Mucosa of rectum (tissue), 2 donors: ENCODE data around the gene GLCCI1.
"Not testable (repeated sequence)": the region's sequence is repeated elsewhere in the genome, so short reads cannot be mapped to it uniquely, and the experiment has no call there.

Experiments used
- H3K27ac ChIP-seq, 2 donors: one replicate each; pipeline ENCODE4 v1.7.0; 2013; ENCODE audit warnings: inconsistent platforms in 2 of 2, low read depth in 2 of 2, low read length in 2 of 2
- H3K27me3 ChIP-seq, 2 donors: one replicate each; pipeline ENCODE4 v1.7.0; 2013; ENCODE audit warnings: low read length in 2 of 2; ENCODE audit not compliant: control insufficient read depth in 2 of 2, insufficient read depth in 2 of 2
- H3K36me3 ChIP-seq, 2 donors: one replicate each; pipeline ENCODE4 v1.7.0; 2013; ENCODE audit warnings: low read length in 2 of 2; ENCODE audit not compliant: control insufficient read depth in 2 of 2, insufficient read depth in 2 of 2
- H3K4me1 ChIP-seq, 2 donors: one replicate each; pipeline ENCODE4 v1.7.0; 2013; ENCODE audit warnings: low read length in 2 of 2, mild to moderate bottlenecking in 1 of 2; ENCODE audit not compliant: control insufficient read depth in 2 of 2, insufficient read depth in 2 of 2
- H3K4me3 ChIP-seq, 2 donors: one replicate each; pipeline ENCODE4 v1.7.0; 2013; ENCODE audit warnings: low read length in 2 of 2
- H3K9ac ChIP-seq, 2 donors: one replicate each; pipeline ENCODE4 v1.7.0; 2013; ENCODE audit warnings: low read length in 2 of 2, low read depth in 1 of 2, mild to moderate bottlenecking in 1 of 2
- H3K9me3 ChIP-seq, 2 donors: one replicate each; pipeline ENCODE4 v1.7.0; 2013; ENCODE audit warnings: low read length in 2 of 2; ENCODE audit not compliant: control insufficient read depth in 2 of 2
- donor health status: healthy.
- donor health status: Normal muscosa, but diverticular disease.

GLCCI1 gene

GRCh38 chr7:8084836-8085235 lies 116.2 kb downstream of the GLCCI1 start:
- Histone ChIP-seq H3K9me3 (no peaks in the 10 kb centered on the region), H3K4me1 (no peaks in the 10 kb centered on the region)

DNA sequence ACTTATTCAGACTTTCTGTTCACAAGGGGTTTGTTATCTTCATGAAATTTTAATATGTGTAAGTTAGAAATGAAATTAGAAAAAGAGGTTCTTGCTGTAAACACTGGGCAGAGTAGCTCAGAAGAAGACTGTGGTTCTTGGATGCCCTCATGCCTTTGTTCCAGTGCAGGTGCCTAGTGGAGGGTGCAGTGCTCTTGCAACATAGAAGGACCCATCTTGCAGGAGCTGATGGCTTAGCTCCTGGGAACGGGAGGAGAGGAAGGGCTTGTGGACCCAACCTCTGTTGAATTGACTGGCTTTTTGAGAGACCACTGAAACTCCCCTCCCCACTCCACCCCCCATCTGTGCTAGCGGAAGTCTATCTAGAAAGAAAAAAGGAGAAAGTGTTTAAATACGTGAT lies 116.8 kb downstream of the GLCCI1 start:
- no peaks in the 10 kb centered on the region for H3K4me1 ChIP-seq
- no peaks in the 10 kb centered on the region for H3K9me3 ChIP-seq
- no peaks in the 10 kb centered on the region for H3K27me3 ChIP-seq
- H3K27ac ChIP-seq: no peak overlapping the region
- no peak overlapping the region for H3K9ac ChIP-seq
- H3K4me3 ChIP-seq: no peak overlapping the region
- peaks cover 5 to 7% of the 10 kb centered on the region in 2 donors for H3K36me3 ChIP-seq

More at GRCh38 chr7:8084836-8085235, 116.2 kb downstream of the GLCCI1 start:
- no peak overlapping the region for H3K4me3 ChIP-seq
- H3K27me3 ChIP-seq: no peaks in the 10 kb centered on the region
- H3K36me3 ChIP-seq: peaks cover 5 to 7% of the 10 kb centered on the region in 2 donors
- H3K27ac ChIP-seq: no peak overlapping the region
- no peak overlapping the region for H3K9ac ChIP-seq

GRCh38 chr7:8086239-8086638 lies 117.6 kb downstream of the GLCCI1 start:
- Histone ChIP-seq H3K4me3 (no peak overlapping the region), H3K27ac (no peak overlapping the region), H3K9me3 (no peaks in the 10 kb centered on the region), H3K36me3 (peaks cover 5 to 7% of the 10 kb centered on the region in 2 donors), H3K27me3 (no peaks in the 10 kb centered on the region), H3K9ac (no peak overlapping the region), H3K4me1 (no peaks in the 10 kb centered on the region)

- Histone ChIP-seq H3K4me3 (no peak overlapping the region), H3K36me3 (peaks cover 5 to 7% of the 10 kb centered on the region in 2 donors), H3K4me1 (no peaks in the 10 kb centered on the region), H3K9me3 (no peaks in the 10 kb centered on the region), H3K9ac (no peak overlapping the region), H3K27ac (no peak overlapping the region), H3K27me3 (no peaks in the 10 kb centered on the region)
These were observed 120.6 kb downstream of the GLCCI1 start for GRCh38 chr7:8089036-8089780.

- H3K9me3 ChIP-seq: no peaks in the 10 kb centered on the region
- no peak overlapping the region for H3K27ac ChIP-seq
- no peak overlapping the region for H3K4me3 ChIP-seq
- H3K36me3 ChIP-seq: peaks cover 0 to under 1% of the 10 kb centered on the region in 2 donors
- H3K27me3 ChIP-seq: no peaks in the 10 kb centered on the region
- no peak overlapping the region for H3K9ac ChIP-seq
- H3K4me1 ChIP-seq: no peaks in the 10 kb centered on the region
These were observed 123.5 kb downstream of the GLCCI1 start for GRCh38 chr7:8092140-8092539.

DNA sequence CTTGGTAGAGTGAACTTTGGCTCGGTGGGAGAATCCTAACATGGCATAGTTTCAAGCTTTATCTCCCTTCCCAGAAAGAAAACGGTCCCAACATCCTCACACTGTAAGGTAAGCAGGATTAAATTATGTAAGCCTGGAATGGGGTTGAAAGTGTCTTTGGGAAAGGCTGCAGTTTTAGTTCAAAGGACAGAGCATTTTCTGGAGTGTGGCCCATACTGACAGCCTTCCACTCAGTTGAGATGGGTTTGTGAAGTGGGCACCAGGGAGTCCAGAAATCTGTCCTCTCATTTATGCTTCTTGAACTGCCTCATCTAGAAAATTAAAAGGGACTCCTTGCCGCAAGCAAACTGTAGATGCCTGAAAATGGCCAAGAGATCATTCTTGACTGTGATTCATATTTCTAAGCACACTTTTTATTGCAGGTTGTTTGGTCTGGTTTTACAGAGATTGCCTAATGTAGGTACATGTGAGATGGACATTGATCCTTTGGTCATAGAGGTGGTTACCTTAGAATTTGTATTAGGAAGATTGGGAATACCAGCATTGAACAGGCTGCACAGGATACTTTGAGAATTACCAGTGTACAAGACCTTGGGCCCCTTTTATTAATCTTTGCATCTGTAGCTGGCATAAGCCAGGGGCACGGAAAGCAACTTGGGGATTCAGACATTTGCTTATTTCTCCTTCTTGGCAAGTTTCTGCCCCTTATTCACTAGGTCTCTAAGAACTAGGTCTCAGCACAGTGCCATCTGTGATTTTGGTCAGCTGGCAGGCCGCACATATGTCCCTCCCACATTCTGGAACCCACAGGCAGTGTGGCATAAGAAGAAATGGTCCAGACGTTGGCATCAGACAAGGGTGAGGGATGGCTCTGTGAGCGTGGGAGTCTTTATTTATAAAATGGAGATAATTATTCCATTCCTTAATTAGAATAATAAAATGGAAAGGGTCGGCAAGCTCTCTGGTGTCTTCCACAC lies 125.9 kb downstream of the GLCCI1 start:
- no peaks in the 10 kb centered on the region for H3K27me3 ChIP-seq
- no peak overlapping the region for H3K27ac ChIP-seq
- no peak overlapping the region for H3K9ac ChIP-seq
- H3K36me3 ChIP-seq: no peaks in the 10 kb centered on the region
- H3K4me3 ChIP-seq: no peak overlapping the region
- no peaks in the 10 kb centered on the region for H3K4me1 ChIP-seq
- H3K9me3 ChIP-seq: no peaks in the 10 kb centered on the region

DNA sequence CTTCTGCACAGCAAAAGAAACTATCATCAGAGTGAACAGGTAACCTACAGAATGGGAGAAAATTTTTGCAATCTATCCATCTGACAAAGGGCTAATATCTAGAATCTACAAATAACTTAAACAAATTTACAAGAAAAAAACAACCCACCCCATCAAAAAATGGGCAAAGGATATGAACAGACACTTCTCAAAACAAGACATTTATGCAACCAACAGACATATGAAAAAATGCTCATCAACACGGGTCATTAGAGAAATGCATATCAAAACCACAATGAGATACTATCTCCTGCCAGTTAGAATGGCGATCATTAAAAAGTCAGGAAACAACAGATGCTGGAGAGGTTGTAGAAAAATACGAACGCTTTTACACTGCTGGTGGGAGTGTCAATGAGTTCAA lies 132.7 kb downstream of the GLCCI1 start:
- H3K9ac ChIP-seq, H3K27ac ChIP-seq, H3K4me1 ChIP-seq, H3K9me3 ChIP-seq, H3K4me3 ChIP-seq, H3K36me3 ChIP-seq, H3K27me3 ChIP-seq: not testable (repeated sequence)

- no peaks in the 10 kb centered on the region for H3K27me3 ChIP-seq
- no peak overlapping the region for H3K4me3 ChIP-seq
- no peaks in the 10 kb centered on the region for H3K9me3 ChIP-seq
- no peaks in the 10 kb centered on the region for H3K4me1 ChIP-seq
- H3K36me3 ChIP-seq: no peaks in the 10 kb centered on the region
- no peak overlapping the region for H3K9ac ChIP-seq
- H3K27ac ChIP-seq: no peak overlapping the region
These were observed 134.7 kb downstream of the GLCCI1 start for GRCh38 chr7:8103282-8103681.

DNA sequence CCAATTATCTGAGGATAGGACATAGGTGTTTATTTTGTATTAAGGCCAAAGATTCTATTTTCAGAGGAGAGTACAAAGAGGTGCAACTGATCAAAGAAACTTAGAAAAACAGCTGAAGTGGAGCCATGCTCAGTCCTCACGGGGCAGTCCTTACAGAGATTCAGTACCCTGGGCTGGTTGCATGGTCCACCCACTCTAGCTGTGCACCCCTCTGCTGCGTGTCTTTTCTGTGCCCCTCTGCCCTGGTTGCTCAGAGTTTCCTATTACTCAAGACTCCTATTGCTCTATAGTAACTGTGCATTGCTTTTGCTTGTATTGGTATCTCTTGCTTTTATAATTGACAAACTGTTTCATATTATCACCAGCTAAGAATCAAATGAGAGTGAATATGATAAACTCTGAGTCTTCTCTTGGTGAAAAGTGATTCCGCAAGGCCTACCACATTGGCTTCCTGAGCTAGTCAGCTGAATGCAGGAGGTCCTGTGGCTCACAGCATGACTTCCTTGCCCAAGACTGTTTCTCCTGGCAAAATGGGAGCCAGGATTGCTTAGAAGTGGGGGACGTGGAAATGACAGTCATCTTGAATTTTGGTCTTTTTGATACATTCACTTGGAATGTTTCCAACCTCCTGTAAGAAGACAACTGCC lies 137.0 kb downstream of the GLCCI1 start:
- H3K27ac ChIP-seq: no peak overlapping the region
- H3K4me1 ChIP-seq: no peaks in the 10 kb centered on the region
- no peak overlapping the region for H3K4me3 ChIP-seq
- no peak overlapping the region for H3K9ac ChIP-seq
- no peaks in the 10 kb centered on the region for H3K27me3 ChIP-seq
- H3K36me3 ChIP-seq: no peaks in the 10 kb centered on the region
- H3K9me3 ChIP-seq: no peaks in the 10 kb centered on the region
